Panc1 (cell line): ENCODE data around the gene LOXL3.

ENCODE experiments used
- POLR2AphosphoS5 ChIP-seq: IDR thresholded peaks from 2 replicates; pipeline ENCODE4 v1.6.1; 2012; ENCODE audit warnings: mild to moderate bottlenecking, low read depth, low read length, moderate library complexity
- TCF7L2 ChIP-seq: IDR thresholded peaks from 2 replicates; pipeline ENCODE4 v1.6.1; 2011; ENCODE audit warnings: mild to moderate bottlenecking, low read depth, low read length, inconsistent platforms
- TF ChIP-seq, protein P1 (sequence below): fragments of 450-650 bp; IDR thresholded peaks from 2 replicates; pipeline ENCODE4 v1.5.1; 2017; ENCODE audit warnings: mild to moderate bottlenecking
- TF ChIP-seq, protein P2 (sequence below), 2 experiments: IDR thresholded peaks; 2 replicates each; pipeline ENCODE4 v1.6.1; 2011 to 2012; ENCODE audit warnings: low read depth in 2 of 2, control low read depth in 1 of 2, low read length in 1 of 2, mild to moderate bottlenecking in 1 of 2, moderate library complexity in 1 of 2; ENCODE audit not compliant: insufficient read depth in 1 of 2

GRCh38 chr2:74499267-74499939 lies 54.3 kb downstream of the LOXL3 start, which contains the start of gene LBX2:
- TF ChIP-seq, protein P1, sequence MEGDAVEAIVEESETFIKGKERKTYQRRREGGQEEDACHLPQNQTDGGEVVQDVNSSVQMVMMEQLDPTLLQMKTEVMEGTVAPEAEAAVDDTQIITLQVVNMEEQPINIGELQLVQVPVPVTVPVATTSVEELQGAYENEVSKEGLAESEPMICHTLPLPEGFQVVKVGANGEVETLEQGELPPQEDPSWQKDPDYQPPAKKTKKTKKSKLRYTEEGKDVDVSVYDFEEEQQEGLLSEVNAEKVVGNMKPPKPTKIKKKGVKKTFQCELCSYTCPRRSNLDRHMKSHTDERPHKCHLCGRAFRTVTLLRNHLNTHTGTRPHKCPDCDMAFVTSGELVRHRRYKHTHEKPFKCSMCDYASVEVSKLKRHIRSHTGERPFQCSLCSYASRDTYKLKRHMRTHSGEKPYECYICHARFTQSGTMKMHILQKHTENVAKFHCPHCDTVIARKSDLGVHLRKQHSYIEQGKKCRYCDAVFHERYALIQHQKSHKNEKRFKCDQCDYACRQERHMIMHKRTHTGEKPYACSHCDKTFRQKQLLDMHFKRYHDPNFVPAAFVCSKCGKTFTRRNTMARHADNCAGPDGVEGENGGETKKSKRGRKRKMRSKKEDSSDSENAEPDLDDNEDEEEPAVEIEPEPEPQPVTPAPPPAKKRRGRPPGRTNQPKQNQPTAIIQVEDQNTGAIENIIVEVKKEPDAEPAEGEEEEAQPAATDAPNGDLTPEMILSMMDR, result no peak
- TF ChIP-seq, protein P2, sequence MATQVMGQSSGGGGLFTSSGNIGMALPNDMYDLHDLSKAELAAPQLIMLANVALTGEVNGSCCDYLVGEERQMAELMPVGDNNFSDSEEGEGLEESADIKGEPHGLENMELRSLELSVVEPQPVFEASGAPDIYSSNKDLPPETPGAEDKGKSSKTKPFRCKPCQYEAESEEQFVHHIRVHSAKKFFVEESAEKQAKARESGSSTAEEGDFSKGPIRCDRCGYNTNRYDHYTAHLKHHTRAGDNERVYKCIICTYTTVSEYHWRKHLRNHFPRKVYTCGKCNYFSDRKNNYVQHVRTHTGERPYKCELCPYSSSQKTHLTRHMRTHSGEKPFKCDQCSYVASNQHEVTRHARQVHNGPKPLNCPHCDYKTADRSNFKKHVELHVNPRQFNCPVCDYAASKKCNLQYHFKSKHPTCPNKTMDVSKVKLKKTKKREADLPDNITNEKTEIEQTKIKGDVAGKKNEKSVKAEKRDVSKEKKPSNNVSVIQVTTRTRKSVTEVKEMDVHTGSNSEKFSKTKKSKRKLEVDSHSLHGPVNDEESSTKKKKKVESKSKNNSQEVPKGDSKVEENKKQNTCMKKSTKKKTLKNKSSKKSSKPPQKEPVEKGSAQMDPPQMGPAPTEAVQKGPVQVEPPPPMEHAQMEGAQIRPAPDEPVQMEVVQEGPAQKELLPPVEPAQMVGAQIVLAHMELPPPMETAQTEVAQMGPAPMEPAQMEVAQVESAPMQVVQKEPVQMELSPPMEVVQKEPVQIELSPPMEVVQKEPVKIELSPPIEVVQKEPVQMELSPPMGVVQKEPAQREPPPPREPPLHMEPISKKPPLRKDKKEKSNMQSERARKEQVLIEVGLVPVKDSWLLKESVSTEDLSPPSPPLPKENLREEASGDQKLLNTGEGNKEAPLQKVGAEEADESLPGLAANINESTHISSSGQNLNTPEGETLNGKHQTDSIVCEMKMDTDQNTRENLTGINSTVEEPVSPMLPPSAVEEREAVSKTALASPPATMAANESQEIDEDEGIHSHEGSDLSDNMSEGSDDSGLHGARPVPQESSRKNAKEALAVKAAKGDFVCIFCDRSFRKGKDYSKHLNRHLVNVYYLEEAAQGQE (IDR thresholded peaks at IDR 0.05; ENCODE audit: insufficient read depth in 1 of 2, low read depth in 2 of 2, low read length in 1 of 2), result no peak
- TF ChIP-seq POLR2AphosphoS5, result no peak; the same call in 1 of the 2 replicates
- no peak for TF ChIP-seq TCF7L2
